ENCODE results near the gene HSPA8. TPM values are rescaled to one million over a fixed set of nuclear protein-coding genes. Genes with fewer than 3 reads are reported as not detected.

The HSPA8 gene
- total and polyA plus RNA-seq, 8 donors = 187 to 1,244 (median 547) TPM

DNA sequence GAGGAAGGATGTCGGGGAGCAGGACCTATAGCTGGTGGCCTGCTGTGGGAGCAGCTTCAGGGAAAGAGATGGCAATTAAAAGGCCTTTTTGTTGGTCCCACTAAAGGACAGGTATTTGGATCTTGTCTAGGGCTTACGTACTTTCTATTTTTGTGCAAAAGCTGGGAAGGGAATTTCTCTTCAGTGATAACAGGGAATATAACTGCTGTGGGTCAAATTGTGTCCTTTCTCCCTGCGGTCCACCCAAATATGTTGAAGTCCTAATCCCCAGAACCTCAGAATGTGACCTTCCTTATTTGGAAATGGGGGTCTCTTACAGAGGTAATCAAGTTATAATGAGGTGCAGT, 14.0 kb downstream of the HSPA8 start:
- intact Hi-C loops (cut with DNase I; ENCODE audit: low total_unique reads) = no loop called here
- no peak for DNase-seq
- TF ChIP-seq POLR2A (IDR thresholded peaks at IDR 0.05) (no peak), EP300 (IDR thresholded peaks at IDR 0.05) (no peak), POLR2AphosphoS5 (IDR thresholded peaks at IDR 0.05) (no peak), CTCF (IDR thresholded peaks at IDR 0.05) (no peak)
- Histone ChIP-seq H3K9me3 (no peaks in the 10 kb centered on the region), H3K36me3 (peaks cover 0 to 7% (median 4%) of the 10 kb centered on the region in 4 donors), H3K4me1 (no peaks in the 10 kb centered on the region), H3K4me3 (no peak overlapping the region), H3K27me3 (no peaks in the 10 kb centered on the region), H3K27ac (no peak overlapping the region)
- 91 to 94% (median 93%) methylated on average over 3 of the region's 3 CpGs for WGBS, 5 donors

GRCh38 chr11:123047266-123047946, 14.5 kb downstream of the HSPA8 start:
- intact Hi-C loops (cut with DNase I; ENCODE audit: low total_unique reads) = no loop called here
- 75 to 80% (median 78%) methylated on average over 18 of the region's 18 CpGs for WGBS, 5 donors
- Histone ChIP-seq H3K4me1 (no peaks in the 10 kb centered on the region), H3K4me3 (no peak overlapping the region), H3K27me3 (no peaks in the 10 kb centered on the region), H3K9me3 (no peaks in the 10 kb centered on the region), H3K27ac (no peak overlapping the region), H3K36me3 (peaks cover 0 to 3% (median under 1%) of the 10 kb centered on the region in 4 donors)
- no peak for TF ChIP-seq CTCF (IDR thresholded peaks at IDR 0.05)
- TF ChIP-seq POLR2A (IDR thresholded peaks at IDR 0.05) = no peak
- DNase-seq = no peak

DNA sequence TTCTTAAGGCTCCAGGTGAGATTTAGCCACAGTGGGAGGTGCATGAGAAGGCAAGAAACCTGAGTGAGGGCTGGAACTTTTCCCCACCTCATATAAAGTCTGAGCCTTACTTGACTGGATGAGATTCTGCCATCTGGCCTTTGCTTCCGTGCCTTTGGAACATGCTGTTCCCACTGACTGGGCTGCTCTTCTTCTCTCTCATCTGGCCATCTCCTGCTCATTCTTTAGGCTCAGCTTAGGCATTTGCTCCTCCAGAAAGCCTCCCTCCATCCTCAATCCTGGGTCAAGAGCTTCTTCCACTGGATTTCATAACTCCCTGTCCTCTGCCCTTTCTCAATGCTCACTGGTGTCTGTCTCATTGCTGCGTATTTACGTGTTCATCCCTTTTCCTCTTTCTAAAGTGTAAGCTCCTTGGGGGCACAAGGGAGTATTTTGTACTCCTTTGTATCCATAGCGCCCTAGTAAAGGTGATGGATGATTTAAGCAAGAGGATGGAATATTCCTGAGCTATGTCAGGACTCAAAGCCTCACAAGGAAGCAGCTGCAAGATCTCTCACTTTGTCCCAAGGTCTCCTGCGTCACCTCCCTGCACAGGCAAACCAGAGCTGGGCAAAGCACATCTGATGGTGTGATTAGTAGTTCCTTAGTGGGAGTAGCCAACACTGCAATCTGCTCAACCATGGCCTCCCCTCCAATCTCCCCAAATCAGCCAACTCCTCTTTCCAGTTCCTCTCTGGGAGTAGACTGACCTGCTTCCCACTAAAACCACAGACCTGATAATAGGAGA, 15.3 kb downstream of the HSPA8 start:
- no peaks in the 10 kb centered on the region for H3K36me3 ChIP-seq
- no peaks in the 10 kb centered on the region for H3K27me3 ChIP-seq
- TF ChIP-seq POLR2AphosphoS5 (IDR thresholded peaks at IDR 0.05) (no peak), CTCF (IDR thresholded peaks at IDR 0.05) (no peak), EP300 (IDR thresholded peaks at IDR 0.05) (no peak), POLR2A (IDR thresholded peaks at IDR 0.05) (no peak)
- DNase-seq = no peak
- no peaks in the 10 kb centered on the region for H3K9me3 ChIP-seq
- H3K4me1 ChIP-seq = no peaks in the 10 kb centered on the region
- no peak overlapping the region for H3K4me3 ChIP-seq
- WGBS, 5 donors = 81 to 86% (median 84%) methylated on average over 5 of the region's 5 CpGs
- intact Hi-C loops (cut with DNase I; ENCODE audit: low total_unique reads) = no loop called here
- H3K27ac ChIP-seq = no peak overlapping the region

DNA sequence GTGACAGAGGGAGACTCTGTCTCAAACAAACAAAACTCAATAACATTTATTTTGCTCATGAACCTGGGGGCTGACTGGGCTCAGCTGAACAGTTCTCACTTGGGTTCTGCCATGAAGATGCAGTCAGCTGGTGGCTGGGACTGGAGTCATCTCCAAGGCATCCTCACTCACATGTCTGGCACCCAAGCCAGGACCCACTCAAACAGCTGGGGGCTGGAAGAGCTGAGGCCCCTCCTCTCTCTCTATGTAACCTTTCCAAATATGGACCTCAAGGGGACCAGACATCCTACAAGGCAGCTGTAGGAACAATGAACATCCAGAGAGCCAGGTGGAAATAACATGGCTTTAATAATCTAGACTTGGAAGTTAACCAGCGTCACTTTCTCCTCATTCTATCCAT, 16.8 kb downstream of the HSPA8 start:
- no peaks in the 10 kb centered on the region for H3K27me3 ChIP-seq
- H3K27ac ChIP-seq = no peak overlapping the region
- TF ChIP-seq POLR2A (IDR thresholded peaks at IDR 0.05) (no peak), EP300 (IDR thresholded peaks at IDR 0.05) (no peak), CTCF (IDR thresholded peaks at IDR 0.05) (no peak), POLR2AphosphoS5 (IDR thresholded peaks at IDR 0.05) (no peak)
- no peaks in the 10 kb centered on the region for H3K36me3 ChIP-seq
- intact Hi-C loops (cut with DNase I; ENCODE audit: low total_unique reads) = no loop called here
- no peak for DNase-seq
- no peaks in the 10 kb centered on the region for H3K9me3 ChIP-seq
- WGBS, 5 donors = 88 to 100% (median 97%) methylated on average over 1 of the region's 1 CpG
- no peak overlapping the region for H3K4me3 ChIP-seq
- no peaks in the 10 kb centered on the region for H3K4me1 ChIP-seq

All from stomach (tissue), 9 donors.